ENCODE results near the gene PPP2R2C.

PPP2R2C gene

DNA sequence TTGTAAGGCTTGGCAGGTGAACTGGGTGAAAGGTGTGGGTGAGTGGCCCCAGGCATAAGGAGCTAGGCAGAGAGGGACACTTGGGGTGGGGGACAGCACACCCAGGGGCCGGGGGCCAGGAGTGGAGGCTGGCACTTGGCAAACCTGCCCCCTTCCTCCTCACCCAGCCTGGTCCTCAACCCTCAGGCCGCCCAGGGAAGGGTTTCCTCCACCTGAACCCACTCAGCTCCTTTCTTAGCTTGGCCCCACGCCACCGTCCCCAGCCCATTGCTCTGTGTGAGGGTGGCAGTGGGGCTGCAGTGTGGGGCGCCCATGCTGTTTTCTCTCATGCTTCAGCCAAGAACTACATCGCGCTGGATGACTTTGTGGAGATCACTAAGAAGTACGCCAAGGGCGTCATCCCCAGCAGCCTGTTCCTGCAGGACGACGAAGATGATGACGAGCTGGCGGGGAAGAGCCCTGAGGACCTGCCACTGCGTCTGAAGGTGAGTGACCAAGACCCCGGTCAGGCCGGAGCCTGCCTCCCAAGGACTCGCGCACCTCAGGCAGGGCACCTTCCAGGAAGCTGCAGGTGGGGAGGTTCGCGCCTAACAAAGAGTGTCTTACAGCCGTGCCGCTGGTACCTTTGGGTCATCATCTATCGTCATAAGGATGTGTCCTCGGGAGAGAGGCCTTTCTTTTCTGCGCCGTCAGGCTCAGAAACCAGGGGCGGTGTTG, 177.6 kb downstream of the PPP2R2C start:
- no peak overlapping the region for H3K4me2 ChIP-seq (ENCODE audit: low read depth, low read length, poor library complexity, severe bottlenecking)
- TF ChIP-seq EZH2phosphoT487 (IDR thresholded peaks at IDR 0.05; ENCODE audit: borderline replicate concordance): no peak
- TF ChIP-seq CTCF (conservative IDR thresholded peaks at IDR 0.05; ENCODE audit: low read length): no peak
- H3F3A ChIP-seq (ENCODE audit: low read depth): no peaks in the 10 kb centered on the region
- no peaks in the 10 kb centered on the region for H3K9me3 ChIP-seq (ENCODE audit: insufficient read depth, low read depth, low read length)
- H3K27me3 ChIP-seq (ENCODE audit: insufficient read depth, low read length, poor library complexity, severe bottlenecking): no peaks in the 10 kb centered on the region
- H3K9me2 ChIP-seq (replicated peaks; ENCODE audit: low read depth, low read length): no peaks in the 10 kb centered on the region
- no peak overlapping the region for H2AFZ ChIP-seq (ENCODE audit: low read length)
- no peaks in the 10 kb centered on the region for H3K4me1 ChIP-seq (ENCODE audit: insufficient read depth, low read length, poor library complexity, severe bottlenecking)
- no peak overlapping the region for H3K9ac ChIP-seq (ENCODE audit: low read depth, low read length, poor library complexity, severe bottlenecking)
- H3K79me2 ChIP-seq (ENCODE audit: insufficient read depth, low read length): no peaks in the 10 kb centered on the region
- H3K4me3 ChIP-seq (ENCODE audit: low read length, poor library complexity, severe bottlenecking): no peak overlapping the region
- H3K36me3 ChIP-seq (ENCODE audit: insufficient read depth, low read length): no peaks in the 10 kb centered on the region
- H4K20me1 ChIP-seq (ENCODE audit: insufficient read depth, low read length, poor library complexity, severe bottlenecking): no peaks in the 10 kb centered on the region

DNA sequence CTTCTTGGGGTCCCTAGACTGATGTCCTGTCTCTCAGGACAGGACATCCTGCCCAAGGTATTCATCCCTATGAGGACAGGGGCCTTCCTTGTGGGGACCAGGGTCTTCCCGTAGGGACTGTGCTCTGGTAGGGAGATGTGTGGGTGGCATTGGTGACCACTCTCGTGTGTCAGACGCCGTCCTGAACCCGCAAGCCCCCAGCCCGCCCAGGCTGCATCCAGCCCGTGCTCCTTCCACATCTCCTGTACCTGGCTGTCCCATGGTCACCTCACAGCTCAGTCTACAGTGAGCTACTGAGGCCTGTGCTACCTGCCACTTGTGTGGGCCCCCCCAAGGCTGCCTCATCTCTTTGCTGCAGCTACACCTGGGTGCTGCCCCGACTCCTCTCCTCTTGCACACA, 178.8 kb downstream of the PPP2R2C start:
- Histone ChIP-seq H3K9me2 (replicated peaks; ENCODE audit: low read depth, low read length) (no peaks in the 10 kb centered on the region), H3K79me2 (ENCODE audit: insufficient read depth, low read length) (no peaks in the 10 kb centered on the region), H2AFZ (ENCODE audit: low read length) (no peak overlapping the region), H3K4me1 (ENCODE audit: insufficient read depth, low read length, poor library complexity, severe bottlenecking) (no peaks in the 10 kb centered on the region), H4K20me1 (ENCODE audit: insufficient read depth, low read length, poor library complexity, severe bottlenecking) (no peaks in the 10 kb centered on the region), H3K4me2 (ENCODE audit: low read depth, low read length, poor library complexity, severe bottlenecking) (no peak overlapping the region), H3F3A (ENCODE audit: low read depth) (no peaks in the 10 kb centered on the region), H3K27me3 (ENCODE audit: insufficient read depth, low read length, poor library complexity, severe bottlenecking) (no peaks in the 10 kb centered on the region), H3K36me3 (ENCODE audit: insufficient read depth, low read length) (no peaks in the 10 kb centered on the region), H3K9me3 (ENCODE audit: insufficient read depth, low read depth, low read length) (no peaks in the 10 kb centered on the region), H3K9ac (ENCODE audit: low read depth, low read length, poor library complexity, severe bottlenecking) (no peak overlapping the region), H3K4me3 (ENCODE audit: low read length, poor library complexity, severe bottlenecking) (no peak overlapping the region)
- TF ChIP-seq CTCF (conservative IDR thresholded peaks at IDR 0.05; ENCODE audit: low read length) (no peak), EZH2phosphoT487 (IDR thresholded peaks at IDR 0.05; ENCODE audit: borderline replicate concordance) (no peak)

DNA sequence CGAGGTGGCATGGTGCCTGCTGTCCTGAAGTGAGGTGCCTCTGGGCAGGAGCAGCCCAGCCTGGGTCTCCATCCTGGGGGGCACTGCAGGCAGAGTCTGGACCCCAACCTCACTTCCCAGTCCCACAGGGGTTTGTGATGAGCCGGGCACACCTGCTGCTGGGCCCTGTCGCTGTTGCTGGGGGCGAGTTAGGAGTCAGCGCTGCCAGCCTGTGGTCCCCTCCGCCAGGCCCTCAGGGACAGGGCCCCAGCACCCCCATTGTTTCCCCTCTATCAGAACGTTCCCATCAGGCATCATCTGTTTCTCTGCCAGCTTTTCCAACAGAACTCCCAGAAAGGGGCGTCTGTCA, 179.3 kb downstream of the PPP2R2C start:
- no peaks in the 10 kb centered on the region for H4K20me1 ChIP-seq (ENCODE audit: insufficient read depth, low read length, poor library complexity, severe bottlenecking)
- no peaks in the 10 kb centered on the region for H3K9me3 ChIP-seq (ENCODE audit: insufficient read depth, low read depth, low read length)
- no peaks in the 10 kb centered on the region for H3K4me1 ChIP-seq (ENCODE audit: insufficient read depth, low read length, poor library complexity, severe bottlenecking)
- H3K36me3 ChIP-seq (ENCODE audit: insufficient read depth, low read length): no peaks in the 10 kb centered on the region
- no peaks in the 10 kb centered on the region for H3K79me2 ChIP-seq (ENCODE audit: insufficient read depth, low read length)
- H3F3A ChIP-seq (ENCODE audit: low read depth): no peaks in the 10 kb centered on the region
- H3K9ac ChIP-seq (ENCODE audit: low read depth, low read length, poor library complexity, severe bottlenecking): no peak overlapping the region
- no peaks in the 10 kb centered on the region for H3K9me2 ChIP-seq (replicated peaks; ENCODE audit: low read depth, low read length)
- H3K27me3 ChIP-seq (ENCODE audit: insufficient read depth, low read length, poor library complexity, severe bottlenecking): no peaks in the 10 kb centered on the region
- TF ChIP-seq CTCF (conservative IDR thresholded peaks at IDR 0.05; ENCODE audit: low read length) (no peak), EZH2phosphoT487 (IDR thresholded peaks at IDR 0.05; ENCODE audit: borderline replicate concordance) (no peak)
- H3K4me3 ChIP-seq (ENCODE audit: low read length, poor library complexity, severe bottlenecking): no peak overlapping the region
- H2AFZ ChIP-seq (ENCODE audit: low read length): no peak overlapping the region
- H3K4me2 ChIP-seq (ENCODE audit: low read depth, low read length, poor library complexity, severe bottlenecking): no peak overlapping the region
